WTC11 (cell line): Measurements from ENCODE around the gene KITLG. TPM values are rescaled to one million over a fixed set of nuclear protein-coding genes. Genes with fewer than 3 reads are reported as not detected.

ENCODE experiments used
- ATAC-seq: fragments of 200-7000 bp; cut with Tn5 transposase; 2 replicates; pipeline ENCODE4 v1.10.0; 2021; ENCODE audit warnings: mild to moderate bottlenecking, moderate library complexity
- CTCF ChIA-PET: fragments of 300-600 bp; sonication (Branson Sonifier 250); formaldehyde crosslinking; loops from one replicate; lab custom pipeline; 2021; ENCODE audit warnings: antibody characterized with exemption; lab: Charles Lee
- POLR2A ChIA-PET: fragments of 350-600 bp; sonication (Branson Sonifier 250); formaldehyde crosslinking; loops from one replicate; lab custom pipeline; 2021; ENCODE audit warnings: antibody characterized with exemption; lab: Charles Lee
- DNase-seq: peaks from one replicate; pipeline ENCODE4 v3.0.0; 2021; ENCODE audit warnings: low spot score
- H3K27ac Mint-ChIP-seq: 2 replicates; pipeline ENCODE4 v1.8.0; 2021; ENCODE audit warnings: mixed read lengths
- H3K27me3 Mint-ChIP-seq: 2 replicates; pipeline ENCODE4 v1.8.0; 2021; ENCODE audit warnings: low read depth, mild to moderate bottlenecking, moderate library complexity, mixed read lengths
- H3K36me3 Mint-ChIP-seq: 2 replicates; pipeline ENCODE4 v1.8.0; 2021; ENCODE audit warnings: mixed read lengths
- H3K4me1 Mint-ChIP-seq: 2 replicates; pipeline ENCODE4 v1.8.0; 2022; ENCODE audit warnings: mixed read lengths
- H3K4me3 Mint-ChIP-seq: 2 replicates; pipeline ENCODE4 v1.8.0; 2021; ENCODE audit warnings: mild to moderate bottlenecking, moderate library complexity, mixed read lengths
- H3K9me3 Mint-ChIP-seq: 2 replicates; pipeline ENCODE4 v1.8.0; 2021; ENCODE audit warnings: mixed read lengths
- ARID4B ChIP-seq: sonication (generic); formaldehyde crosslinking; IDR thresholded peaks from 2 replicates; pipeline ENCODE4 v1.8.0; 2023; ENCODE audit warnings: missing genetic modification reagents, mild to moderate bottlenecking, borderline replicate concordance
- ATF2 ChIP-seq: sonication (generic); formaldehyde crosslinking; IDR thresholded peaks from 2 replicates; pipeline ENCODE4 v1.8.1; 2022; ENCODE audit warnings: low read depth, missing genetic modification reagents, borderline replicate concordance
- ELF4 ChIP-seq: sonication (generic); formaldehyde crosslinking; IDR thresholded peaks from 2 replicates; pipeline ENCODE4 v1.8.1; 2022; ENCODE audit warnings: low read depth, mild to moderate bottlenecking, moderate library complexity, missing genetic modification reagents
- EMX1 ChIP-seq: fragments of 250-450 bp; sonication (Bioruptor Pico); IDR thresholded peaks from 2 replicates; pipeline ENCODE4 v1.8.0; 2021; ENCODE audit warnings: mild to moderate bottlenecking
- ESRRA ChIP-seq: sonication (generic); formaldehyde crosslinking; IDR thresholded peaks from 2 replicates; pipeline ENCODE4 v1.8.1; 2022; ENCODE audit warnings: mild to moderate bottlenecking, missing genetic modification reagents, borderline replicate concordance
- JAZF1 ChIP-seq: fragments of 250-450 bp; sonication (Bioruptor Pico); IDR thresholded peaks from 2 replicates; pipeline ENCODE4 v1.9.0; 2021; ENCODE audit warnings: moderate library complexity, mild to moderate bottlenecking, inconsistent platforms
- JUN ChIP-seq: sonication (generic); formaldehyde crosslinking; IDR thresholded peaks from 2 replicates; pipeline ENCODE4 v1.8.0; 2023; ENCODE audit warnings: mild to moderate bottlenecking, missing genetic modification reagents
- NR1H2 ChIP-seq: sonication (generic); formaldehyde crosslinking; IDR thresholded peaks from 2 replicates; pipeline ENCODE4 v1.9.0; 2021; ENCODE audit warnings: mild to moderate bottlenecking, moderate library complexity, missing genetic modification reagents
- SP1 ChIP-seq: sonication (generic); formaldehyde crosslinking; conservative IDR thresholded peaks from 2 replicates; pipeline ENCODE4 v1.8.1; 2022; ENCODE audit warnings: missing genetic modification reagents
- TEAD1 ChIP-seq: sonication (generic); formaldehyde crosslinking; IDR thresholded peaks from 2 replicates; pipeline ENCODE4 v1.8.0; 2022; ENCODE audit warnings: mild to moderate bottlenecking, missing genetic modification reagents
- ZBTB21 ChIP-seq: sonication (generic); formaldehyde crosslinking; IDR thresholded peaks from 2 replicates; pipeline ENCODE4 v1.8.1; 2023; ENCODE audit warnings: mild to moderate bottlenecking, missing genetic modification reagents, borderline replicate concordance
- ZMAT4 ChIP-seq: fragments of 250-450 bp; sonication (Bioruptor Pico); IDR thresholded peaks from 2 replicates; pipeline ENCODE4 v1.9.0; 2021; ENCODE audit warnings: mild to moderate bottlenecking
- ZNF425 ChIP-seq: fragments of 250-450 bp; sonication (Bioruptor Pico); conservative IDR thresholded peaks from 2 replicates; pipeline ENCODE4 v1.9.0; 2021; ENCODE audit warnings: mild to moderate bottlenecking
- ZNF512 ChIP-seq: sonication (generic); formaldehyde crosslinking; IDR thresholded peaks from 2 replicates; pipeline ENCODE4 v1.8.1; 2022; ENCODE audit warnings: missing genetic modification reagents, borderline replicate concordance
- ZSCAN18 ChIP-seq: fragments of 250-450 bp; sonication (Bioruptor Pico); IDR thresholded peaks from 2 replicates; pipeline ENCODE4 v2.1.2; 2022; ENCODE audit warnings: mild to moderate bottlenecking, moderate library complexity
- total RNA-seq: library from RNA; stranded (reverse); gene quantifications from 3 replicates; pipeline ENCODE4 v1.2.3, GENCODE V29; 2021

The KITLG gene
- total RNA-seq, 1 experiment from 2014 or later, result 12.5 TPM

- TF ChIP-seq JAZF1 (CRISPR knock-in tag) (no peak), NR1H2 (CRISPR knock-in tag) (no peak), TEAD1 (CRISPR knock-in tag) (no peak)
These were observed 26.2 kb downstream of the KITLG start (continued) for GRCh38 chr12:88553941-88554658.

GRCh38 chr12:88552610-88553079 is 27.6 kb downstream of the KITLG start:
- H3K27me3 Mint-ChIP-seq, result no peaks in the 10 kb centered on the region
- no peak for DNase-seq
- H3K4me1 Mint-ChIP-seq, result peaks cover 34% of the 10 kb centered on the region
- H3K4me3 Mint-ChIP-seq, result no peak overlapping the region
- H3K27ac Mint-ChIP-seq, result no peak overlapping the region
- TF ChIP-seq ZSCAN18 (no peak), ZNF425 (no peak), ZMAT4 (CRISPR knock-in tag) (no peak), SP1 (no peak), ZBTB21 (CRISPR knock-in tag) (no peak), ZNF512 (CRISPR knock-in tag) (no peak), ARID4B (CRISPR knock-in tag) (no peak), EMX1 (no peak), ATF2 (CRISPR knock-in tag) (no peak), ESRRA (CRISPR knock-in tag) (no peak), ELF4 (CRISPR knock-in tag) (no peak), JUN (CRISPR knock-in tag) (no peak)
- CTCF ChIA-PET, result no interaction called here
- ATAC-seq, result no peak
- H3K36me3 Mint-ChIP-seq, result no peaks in the 10 kb centered on the region
- POLR2A ChIA-PET, result no interaction called here
- H3K9me3 Mint-ChIP-seq, result no peaks in the 10 kb centered on the region
